ENCODE results near the gene PRDM16.
"Not testable (repeated sequence)": the region's sequence is repeated elsewhere in the genome, so short reads cannot be mapped to it uniquely, and the experiment has no call there.

PRDM16 gene

GRCh38 chr1:3236955-3237354, 168.0 kb downstream of the PRDM16 start:
- DNase-seq: no peak

GRCh38 chr1:3237570-3237969, 168.6 kb downstream of the PRDM16 start:
- DNase-seq: no peak

DNA sequence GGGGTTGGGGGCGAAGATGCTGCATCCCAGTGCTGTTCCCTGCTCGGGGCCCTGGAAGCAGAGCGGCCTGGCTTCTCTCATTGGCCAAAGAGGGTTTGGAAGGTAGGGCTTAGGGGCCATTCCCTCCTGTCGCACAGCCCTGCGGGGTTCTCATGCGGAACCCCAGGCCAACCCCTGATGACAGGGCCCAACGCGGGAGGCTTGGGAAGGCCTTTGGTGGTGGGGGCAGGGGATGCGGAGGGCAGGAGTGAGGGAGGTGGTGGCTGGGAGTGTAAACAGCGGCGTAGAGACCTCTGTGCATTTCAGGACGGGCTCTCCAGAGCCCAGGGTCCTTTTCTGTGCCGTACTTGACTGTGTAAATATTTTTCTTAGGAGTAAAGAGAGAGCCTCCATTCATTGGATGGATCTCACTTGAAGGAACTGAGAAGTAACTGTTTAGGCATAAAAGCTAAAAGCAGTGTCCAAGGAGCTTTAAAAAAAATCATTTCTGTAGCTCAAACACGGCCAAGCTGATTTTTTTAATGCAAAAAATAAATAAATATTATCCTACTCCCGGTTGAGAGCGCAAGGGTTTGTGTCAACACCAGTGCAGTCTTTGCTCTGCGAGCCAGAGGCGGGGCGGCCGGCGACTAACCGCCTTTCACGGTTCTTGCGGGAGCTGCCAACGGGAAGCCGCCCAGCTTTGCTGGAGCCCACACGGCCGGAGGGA, 169.1 kb downstream of the PRDM16 start:
- DNase-seq: no peak

GRCh38 chr1:3238703-3239278, 169.8 kb downstream of the PRDM16 start:
- no peak for DNase-seq

GRCh38 chr1:3239991-3240390, 171.0 kb downstream of the PRDM16 start:
- not testable (repeated sequence) for DNase-seq

DNA sequence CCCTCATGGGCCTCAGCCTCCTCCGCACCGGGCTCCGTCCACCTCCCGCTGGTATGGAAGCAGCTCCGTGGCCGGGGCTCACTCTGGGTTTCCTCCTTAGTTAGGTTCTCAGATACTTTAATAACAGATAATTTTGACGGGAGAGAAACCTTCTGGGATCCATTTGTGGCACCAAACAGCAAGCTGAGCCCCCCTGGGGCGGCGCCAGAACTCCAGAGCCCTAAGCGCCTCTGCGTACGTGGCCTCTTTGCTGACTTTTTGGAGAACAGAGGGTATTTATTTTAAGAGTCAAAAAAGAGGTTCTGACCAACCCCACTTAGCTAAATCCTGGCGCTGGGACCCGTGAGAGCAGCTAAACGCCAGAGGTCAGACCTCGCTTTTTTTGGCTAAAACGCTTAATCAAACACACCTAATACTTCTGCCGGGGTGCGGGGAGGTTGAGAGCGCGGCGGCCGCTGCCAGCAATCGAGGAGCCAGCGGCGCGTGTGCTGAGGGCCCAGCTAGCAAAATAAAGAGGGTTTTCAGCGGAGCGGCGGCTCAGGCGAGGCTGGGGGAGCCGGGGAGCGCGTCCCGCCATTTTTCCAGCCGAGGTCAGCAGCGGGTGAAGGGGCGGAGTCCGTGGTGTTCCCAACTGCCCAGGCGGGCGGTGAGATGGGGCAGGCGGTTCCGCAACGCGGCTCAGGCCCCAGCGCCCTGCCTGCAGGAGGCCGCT, 171.7 kb downstream of the PRDM16 start:
- no peak for DNase-seq

GRCh38 chr1:3241236-3241550, 172.2 kb downstream of the PRDM16 start:
- no peak for DNase-seq

DNA sequence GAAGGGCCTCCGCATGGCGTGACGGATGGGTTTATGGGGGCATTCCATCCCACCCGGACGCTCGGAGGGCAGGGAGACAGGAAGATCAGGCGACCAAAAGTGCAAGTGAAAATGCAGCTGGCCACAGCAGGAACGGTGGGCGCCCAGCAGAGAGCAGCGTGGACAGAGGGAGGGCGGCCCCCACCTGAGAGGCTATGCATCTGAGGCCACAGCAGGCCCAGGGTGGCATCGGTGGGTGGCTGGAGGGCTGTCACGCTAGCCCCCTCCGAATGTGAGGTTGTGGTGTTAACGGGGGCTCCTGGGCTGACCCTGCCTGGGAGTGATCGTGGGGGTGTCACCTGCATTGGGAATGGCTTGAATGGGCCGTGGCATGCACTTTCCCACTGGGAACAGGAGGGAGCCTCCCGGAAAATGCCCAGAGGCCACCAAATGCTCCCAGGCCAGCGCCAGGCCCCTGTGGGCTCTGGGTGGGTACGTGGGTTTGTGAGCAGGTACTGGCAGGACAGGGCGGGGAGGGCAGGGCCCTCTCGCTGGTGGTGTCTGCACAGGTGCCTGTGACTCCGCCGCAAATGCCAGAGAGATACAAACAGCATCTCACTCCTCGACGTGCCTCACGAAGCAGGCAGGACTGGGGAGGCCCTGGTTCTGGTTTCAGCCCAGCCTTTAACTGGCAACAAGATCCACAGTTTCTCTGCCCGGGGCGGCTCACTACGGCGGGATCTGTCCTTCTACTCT, 172.8 kb downstream of the PRDM16 start:
- no peak for DNase-seq

GRCh38 chr1:3242408-3243260, 173.6 kb downstream of the PRDM16 start:
- DNase-seq: no peak

- no peak for DNase-seq
Measured at GRCh38 chr1:3243304-3243703, 174.3 kb downstream of the PRDM16 start.

DNA sequence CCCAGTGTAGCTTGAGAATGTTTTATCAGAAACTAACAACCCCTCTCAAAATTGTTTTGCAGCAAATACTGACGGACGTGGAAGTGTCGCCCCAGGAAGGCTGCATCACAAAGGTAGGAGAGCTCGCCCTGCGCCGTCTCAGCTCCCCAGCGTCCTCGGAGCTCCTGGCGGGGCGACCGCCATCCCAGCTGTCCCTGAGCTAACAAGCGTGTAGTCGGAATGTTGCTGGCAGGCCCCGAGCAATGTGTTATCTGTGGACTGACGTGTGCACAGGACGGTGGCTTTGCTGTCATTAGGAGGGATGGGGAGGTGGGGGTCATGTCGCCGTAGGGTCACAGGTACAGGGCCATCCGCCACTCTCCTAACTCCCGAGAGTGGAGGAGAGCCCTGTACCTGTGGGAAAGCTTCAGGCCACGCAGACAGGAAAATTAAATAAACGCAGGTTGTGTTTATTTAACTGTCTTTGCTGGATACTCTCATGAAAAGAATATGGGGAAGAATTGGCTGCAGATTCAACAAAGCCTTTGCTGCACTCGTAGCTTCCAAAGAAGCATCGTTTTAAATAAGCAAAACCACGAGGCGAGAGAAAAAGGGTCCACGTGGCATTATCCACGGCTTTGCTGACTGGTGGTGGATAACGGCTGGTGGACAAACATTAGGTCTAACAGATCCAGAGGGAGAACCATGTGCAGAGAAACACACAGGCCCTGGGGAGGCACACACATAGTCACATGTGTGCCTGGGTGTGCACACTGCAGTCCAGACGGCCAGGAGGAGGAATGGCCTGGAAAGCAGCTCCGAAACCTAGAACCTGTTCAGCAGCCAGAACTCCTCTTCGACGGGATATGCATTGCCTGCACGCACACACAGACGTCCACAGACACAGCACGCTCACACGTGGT, 175.3 kb downstream of the PRDM16 start:
- no peak for DNase-seq

DNA sequence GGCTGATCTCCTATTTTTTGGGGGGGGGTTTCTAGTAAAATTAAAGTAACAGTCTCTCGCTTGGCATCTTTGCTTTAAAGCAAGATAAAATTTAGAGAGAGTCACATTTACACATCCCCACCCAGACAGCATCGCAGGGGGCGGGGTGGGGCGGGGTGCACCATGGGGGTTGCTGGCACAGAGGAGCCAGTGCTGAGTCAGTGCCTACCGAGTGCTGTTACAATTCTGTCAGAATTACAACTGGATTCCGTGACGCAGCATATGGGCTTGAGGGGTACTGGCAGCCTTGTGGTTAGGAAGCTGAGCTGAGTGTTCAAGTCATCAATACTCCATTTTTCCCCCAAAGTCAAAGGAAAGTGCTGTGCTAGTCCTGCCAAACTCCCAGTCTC, 175.9 kb downstream of the PRDM16 start:
- DNase-seq: no peak

- no peak for DNase-seq
Measured at GRCh38 chr1:3245344-3245743, 176.3 kb downstream of the PRDM16 start.

DNA sequence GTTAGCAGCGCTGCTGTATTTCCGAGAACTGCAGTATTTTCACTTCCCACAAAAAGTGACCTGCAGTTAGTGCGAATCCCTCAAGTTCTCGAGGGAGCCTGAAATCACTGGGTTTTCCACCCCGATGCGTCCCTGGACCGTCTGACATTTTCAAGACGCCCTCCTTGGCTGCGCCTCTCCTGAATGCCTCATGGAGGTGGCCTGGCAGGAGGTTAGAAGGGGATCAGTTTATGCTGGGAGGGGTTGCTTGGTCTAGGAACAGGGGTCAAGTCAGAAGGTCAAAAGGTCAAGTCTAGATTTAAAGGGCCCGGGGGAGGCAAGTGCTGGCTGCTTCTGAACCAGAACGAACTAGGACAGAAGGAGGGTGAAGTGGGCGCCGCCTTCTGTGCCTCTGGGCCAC, 176.8 kb downstream of the PRDM16 start:
- no peak for DNase-seq

- DNase-seq: no peak
Measured at GRCh38 chr1:3246251-3246650, 177.2 kb downstream of the PRDM16 start.

GRCh38 chr1:3247521-3248121, 178.6 kb downstream of the PRDM16 start:
- no peak for DNase-seq

DNA sequence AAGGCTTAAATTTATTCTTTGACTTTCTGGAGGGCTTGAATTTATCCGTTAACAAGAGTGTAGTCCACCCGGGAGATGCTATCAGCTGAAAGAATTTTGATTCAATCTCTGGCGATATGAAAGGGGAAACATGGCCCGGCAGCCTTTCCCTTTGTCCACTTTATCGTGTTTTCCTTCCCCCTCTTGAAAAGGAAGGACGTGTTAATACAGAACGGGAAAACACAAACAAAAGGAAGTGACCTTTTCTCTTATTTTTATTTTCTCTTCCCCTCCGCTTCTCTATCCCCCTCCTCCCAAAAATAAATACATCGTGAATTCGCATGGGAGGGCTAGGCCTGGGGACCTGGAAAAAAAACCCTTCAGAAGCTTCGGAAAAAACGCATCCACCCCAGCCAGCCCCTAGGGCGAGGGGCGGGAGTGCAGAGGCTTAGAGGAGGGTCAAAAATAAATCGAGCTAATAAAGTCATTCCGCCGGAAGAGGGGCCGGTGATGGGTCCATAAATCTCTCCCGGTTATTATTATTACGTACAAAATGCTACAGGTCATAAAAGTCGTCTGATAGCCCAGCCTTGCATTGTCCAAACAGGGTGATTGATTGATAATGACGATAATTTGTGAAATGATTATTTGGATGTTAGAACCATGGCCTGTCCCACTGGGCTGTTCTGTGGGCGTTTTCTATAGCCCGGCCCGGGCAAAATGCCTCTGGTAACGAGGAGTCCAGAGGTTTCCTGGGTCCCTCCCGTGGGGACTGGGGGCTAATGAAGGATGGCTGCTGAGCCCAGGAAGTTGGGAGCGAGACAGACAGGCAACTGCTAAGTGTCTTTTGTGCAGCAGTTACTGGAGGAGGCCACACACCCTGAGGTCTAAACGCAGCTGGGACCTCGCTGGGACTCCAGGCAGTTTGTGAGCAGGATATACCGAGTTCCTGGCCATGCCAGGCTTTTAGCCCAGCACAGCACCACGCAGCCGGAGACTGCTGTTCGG, 179.4 kb downstream of the PRDM16 start:
- no peak for DNase-seq

GRCh38 chr1:3249231-3249630, 180.2 kb downstream of the PRDM16 start:
- no peak for DNase-seq

GRCh38 chr1:3249631-3250501, 180.9 kb downstream of the PRDM16 start:
- DNase-seq: no peak
